Right lung (tissue), 10 donors: ENCODE data around the gene OSGIN1. TPM values are rescaled to one million over a fixed set of nuclear protein-coding genes. Genes with fewer than 3 reads are reported as not detected.

ENCODE experiments used
- DNase-seq, 2 donors: peaks; one replicate each; pipeline ENCODE4 v3.0.0-alpha.2; 2013
- long read RNA-seq, 8 donors: transcript quantifications; one replicate each; lab custom pipeline, GENCODE V29; 2026
- polyA plus RNA-seq, 5 donors: library from polyadenylated mRNA; unstranded; fragments of 120-200 nt; gene quantifications; one replicate each; pipeline versions ENCODE4 v1.2.1 to v1.2.3, GENCODE V29; 2013; ENCODE audit warnings: inconsistent platforms in 1 of 5, low replicate concordance in 1 of 5; ENCODE audit not compliant: insufficient read length in 5 of 5, insufficient read depth in 1 of 5

Gene OSGIN1
- polyA plus RNA-seq: under 1 TPM; 0.59 to 0.95 (median 0.87) TPM
- long read RNA-seq, donor 1: 0 reads
- long read RNA-seq, donor 2: 0 reads
- long read RNA-seq, donor 3: 0 reads
- long read RNA-seq, donor 4: 0 reads
- long read RNA-seq, donor 5: 0 reads
- long read RNA-seq, donor 6: 0 reads
- long read RNA-seq, donor 7: 0 reads
- long read RNA-seq, donor 8: 0 reads

GRCh38 chr16:83952940-83953795 is at the start of gene OSGIN1:
TSS of gene OSGIN1 (plus strand) at chr16:83953240. CDS start at chr16:83957672, 4,432 bp downstream.
- DNase-seq: peak; percentile 66 to 68

GRCh38 chr16:83903751-83904150 is 49.3 kb upstream of the OSGIN1 start:
- DNase-seq: no peak

- no peak for DNase-seq
These were observed 46.4 kb upstream of the OSGIN1 start for GRCh38 chr16:83906683-83907082.

GRCh38 chr16:83907111-83907510 is 45.9 kb upstream of the OSGIN1 start:
- DNase-seq: no peak

- DNase-seq: no peak
These were observed 45.3 kb upstream of the OSGIN1 start for GRCh38 chr16:83907631-83908250.

- no peak for DNase-seq
These were observed 44.2 kb upstream of the OSGIN1 start for GRCh38 chr16:83908798-83909197.

GRCh38 chr16:83911290-83911689 is 41.8 kb upstream of the OSGIN1 start:
- DNase-seq: no peak

- no peak for DNase-seq
These were observed 40.4 kb upstream of the OSGIN1 start for GRCh38 chr16:83912519-83913244.

- peak; percentile 77 to 86 for DNase-seq
These were observed 39.8 kb upstream of the OSGIN1 start for GRCh38 chr16:83913245-83913633.

GRCh38 chr16:83914091-83914710 is 38.8 kb upstream of the OSGIN1 start:
- DNase-seq: no peak

- no peak for DNase-seq
These were observed 38.0 kb upstream of the OSGIN1 start for GRCh38 chr16:83915081-83915480.

GRCh38 chr16:83915491-83915890 is 37.5 kb upstream of the OSGIN1 start:
- no peak for DNase-seq

- no peak for DNase-seq
These were observed 35.6 kb upstream of the OSGIN1 start for GRCh38 chr16:83917152-83918120.

- no peak for DNase-seq
These were observed 32.0 kb upstream of the OSGIN1 start for GRCh38 chr16:83920894-83921491.

GRCh38 chr16:83923581-83924365 is 29.3 kb upstream of the OSGIN1 start:
- no peak for DNase-seq

- no peak for DNase-seq
These were observed 28.4 kb upstream of the OSGIN1 start for GRCh38 chr16:83924686-83925085.

GRCh38 chr16:83925095-83925905 is 27.7 kb upstream of the OSGIN1 start:
- no peak for DNase-seq
